ENCODE measurements around the gene ECSCR.
"Not testable (repeated sequence)": the region's sequence is repeated elsewhere in the genome, so short reads cannot be mapped to it uniquely, and the experiment has no call there.

The ECSCR gene

GRCh38 chr5:139462586-139463276 lies at the start of gene ECSCR:
ECSCR (minus strand) TSS chr5:139462743; CDS start chr5:139462670, 73 bp downstream.
- no peak for TF ChIP-seq CTCF (conservative IDR thresholded peaks at IDR 0.05; ENCODE audit: low read depth, low read length)
- no peak within 1 kb of the TSS for H3K4me3 ChIP-seq (ENCODE audit: low read length)
- DNase-seq (ENCODE audit: low read depth): no peak

GRCh38 chr5:139504722-139505121 lies 42.2 kb upstream of the ECSCR start:
- H3K4me3 ChIP-seq (ENCODE audit: low read length): not testable (repeated sequence)

GRCh38 chr5:139503879-139504278 lies 41.3 kb upstream of the ECSCR start:
- DNase-seq (ENCODE audit: low read depth); H3K4me3 ChIP-seq (ENCODE audit: low read length): not testable (repeated sequence)

More at GRCh38 chr5:139504722-139505121, 42.2 kb upstream of the ECSCR start:
- DNase-seq (ENCODE audit: low read depth): not testable (repeated sequence)

- not testable (repeated sequence) for DNase-seq (ENCODE audit: low read depth); H3K4me3 ChIP-seq (ENCODE audit: low read length)
Measured at GRCh38 chr5:139503036-139503817, 40.7 kb upstream of the ECSCR start.

GRCh38 chr5:139501381-139501780 lies 38.8 kb upstream of the ECSCR start:
- H3K4me3 ChIP-seq (ENCODE audit: low read length): no peak overlapping the region
- no peak for TF ChIP-seq CTCF (conservative IDR thresholded peaks at IDR 0.05; ENCODE audit: low read depth, low read length)
- no peak for DNase-seq (ENCODE audit: low read depth)

- H3K4me3 ChIP-seq (ENCODE audit: low read length): no peak overlapping the region
- DNase-seq (ENCODE audit: low read depth): no peak
- no peak for TF ChIP-seq CTCF (conservative IDR thresholded peaks at IDR 0.05; ENCODE audit: low read depth, low read length)
Measured at GRCh38 chr5:139495638-139496435, 33.3 kb upstream of the ECSCR start.

GRCh38 chr5:139494832-139495231 lies 32.3 kb upstream of the ECSCR start:
- TF ChIP-seq CTCF (conservative IDR thresholded peaks at IDR 0.05; ENCODE audit: low read depth, low read length): no peak
- no peak overlapping the region for H3K4me3 ChIP-seq (ENCODE audit: low read length)
- no peak for DNase-seq (ENCODE audit: low read depth)

- no peak for DNase-seq (ENCODE audit: low read depth)
- no peak overlapping the region for H3K4me3 ChIP-seq (ENCODE audit: low read length)
- TF ChIP-seq CTCF (conservative IDR thresholded peaks at IDR 0.05; ENCODE audit: low read depth, low read length): no peak
Measured at GRCh38 chr5:139494256-139494655, 31.7 kb upstream of the ECSCR start.

Data from retinal pigment epithelial cell (primary cell).